HEK293 (cell line): ENCODE results near the gene CRABP2.

Experiments used
- CTCF ChIA-PET: fragments of 350-600 bp; formaldehyde crosslinking; extraction: SDS; loops from one replicate; lab custom pipeline; 2021; ENCODE audit warnings: antibody characterized with exemption; lab: Yijun Ruan, JAX
- POLR2A ChIA-PET: fragments of 300-600 bp; formaldehyde crosslinking; extraction: SDS; loops from one replicate; lab custom pipeline; 2020; ENCODE audit warnings: antibody characterized with exemption, inconsistent platforms; lab: Yijun Ruan, JAX
- H3K27ac ChIP-seq: fragments of 200-500 bp; sonication (Bioruptor generic); 2 replicates; pipeline ENCODE4 v1.5.1; 2014; ENCODE audit warnings: low read depth, low read length, control low read depth, inconsistent platforms; ENCODE audit errors: extremely low read depth
- H3K36me3 ChIP-seq, 2 experiments: fragments of 200-500 bp in 1 of 2; sonication (Bioruptor generic) in 1 of 2; 1 replicate in 1 of 2; 2 replicates in 1 of 2; pipeline ENCODE4 v1.5.1; 2014 to 2017; ENCODE audit warnings: inconsistent platforms in 2 of 2, low read length in 2 of 2; ENCODE audit not compliant: control insufficient read depth in 2 of 2, insufficient read depth in 1 of 2
- H3K4me1 ChIP-seq: fragments of 200-500 bp; sonication (Bioruptor generic); 2 replicates; pipeline ENCODE4 v1.5.1; 2014; ENCODE audit warnings: mild to moderate bottlenecking, low read length, inconsistent platforms; ENCODE audit not compliant: control insufficient read depth, insufficient read depth
- H3K4me3 ChIP-seq: 2 replicates; pipeline ENCODE4 v1.5.1; 2011; ENCODE audit warnings: low read depth, mild to moderate bottlenecking, control low read depth, low read length, moderate library complexity
- H3K9me3 ChIP-seq: fragments of 200-500 bp; sonication (Bioruptor generic); 2 replicates; pipeline ENCODE4 v1.5.1; 2014; ENCODE audit warnings: low read depth, low read length, inconsistent platforms; ENCODE audit not compliant: control insufficient read depth, insufficient read depth
- BCL11B ChIP-seq: fragments of 450-650 bp; formaldehyde crosslinking; IDR thresholded peaks from 2 replicates; pipeline ENCODE4 v1.5.1; 2016; ENCODE audit warnings: low read depth, missing biosample characterization, missing genetic modification characterization
- GLIS1 ChIP-seq: fragments of 450-650 bp; formaldehyde crosslinking; IDR thresholded peaks from 2 replicates; pipeline ENCODE4 v1.5.1; 2016; ENCODE audit warnings: missing biosample characterization, missing genetic modification characterization
- IKZF3 ChIP-seq: fragments of 450-650 bp; IDR thresholded peaks from 2 replicates; pipeline ENCODE4 v1.5.0; 2018; ENCODE audit warnings: missing biosample characterization, mild to moderate bottlenecking, missing genetic modification characterization, moderate library complexity
- REPIN1 ChIP-seq: fragments of 450-650 bp; formaldehyde crosslinking; IDR thresholded peaks from 2 replicates; pipeline ENCODE4 v1.5.1; 2017; ENCODE audit warnings: missing biosample characterization, missing genetic modification characterization, low read depth
- YY1 ChIP-seq: fragments of 450-650 bp; formaldehyde crosslinking; IDR thresholded peaks from 2 replicates; pipeline ENCODE4 v1.5.1; 2018; ENCODE audit warnings: missing biosample characterization, missing genetic modification characterization
- ZBTB17 ChIP-seq: fragments of 450-650 bp; formaldehyde crosslinking; IDR thresholded peaks from 2 replicates; pipeline ENCODE4 v1.5.1; 2016; ENCODE audit warnings: missing biosample characterization, missing genetic modification characterization
- ZBTB44 ChIP-seq: fragments of 450-650 bp; IDR thresholded peaks from 2 replicates; pipeline ENCODE4 v1.5.1; 2018; ENCODE audit warnings: missing biosample characterization, mild to moderate bottlenecking, missing genetic modification characterization
- ZFP69B ChIP-seq: fragments of 450-650 bp; formaldehyde crosslinking; IDR thresholded peaks from 2 replicates; pipeline ENCODE4 v1.5.1; 2016; ENCODE audit warnings: missing biosample characterization, missing genetic modification characterization
- ZIC2 ChIP-seq: fragments of 450-650 bp; formaldehyde crosslinking; IDR thresholded peaks from 2 replicates; pipeline ENCODE4 v1.5.1; 2016; ENCODE audit warnings: missing biosample characterization, missing genetic modification characterization
- ZNF341 ChIP-seq: fragments of 450-650 bp; formaldehyde crosslinking; IDR thresholded peaks from 2 replicates; pipeline ENCODE4; 2016; ENCODE audit warnings: low read depth, missing biosample characterization, missing genetic modification characterization
- ZNF350 ChIP-seq: fragments of 450-650 bp; formaldehyde crosslinking; IDR thresholded peaks from 2 replicates; pipeline ENCODE4 v1.5.0; 2017; ENCODE audit warnings: missing biosample characterization, mild to moderate bottlenecking, missing genetic modification characterization
- ZNF354C ChIP-seq: fragments of 450-650 bp; formaldehyde crosslinking; IDR thresholded peaks from 2 replicates; pipeline ENCODE4 v1.5.1; 2016; ENCODE audit warnings: missing biosample characterization, missing genetic modification characterization, low read depth, borderline replicate concordance
- ZNF366 ChIP-seq: fragments of 450-650 bp; formaldehyde crosslinking; conservative IDR thresholded peaks from 2 replicates; pipeline ENCODE4 v1.5.1; 2016; ENCODE audit warnings: missing biosample characterization, missing genetic modification characterization
- ZNF394 ChIP-seq: fragments of 450-650 bp; formaldehyde crosslinking; IDR thresholded peaks from 2 replicates; pipeline ENCODE4 v1.5.1; 2016; ENCODE audit warnings: missing biosample characterization, missing genetic modification characterization, mild to moderate bottlenecking, moderate library complexity, borderline replicate concordance
- ZNF433 ChIP-seq: fragments of 450-650 bp; formaldehyde crosslinking; IDR thresholded peaks from 2 replicates; pipeline ENCODE4 v1.5.1; 2016; ENCODE audit warnings: missing biosample characterization, missing genetic modification characterization, low read depth
- ZNF513 ChIP-seq: fragments of 450-650 bp; IDR thresholded peaks from 2 replicates; pipeline ENCODE4 v1.5.1; 2018; ENCODE audit warnings: missing biosample characterization, missing genetic modification characterization
- ZNF530 ChIP-seq: fragments of 450-650 bp; formaldehyde crosslinking; IDR thresholded peaks from 2 replicates; pipeline ENCODE4 v1.5.1; 2016; ENCODE audit warnings: low read depth, missing biosample characterization, missing genetic modification characterization
- ZNF561 ChIP-seq: fragments of 450-650 bp; IDR thresholded peaks from 2 replicates; pipeline ENCODE4 v1.5.1; 2018; ENCODE audit warnings: missing biosample characterization, missing genetic modification characterization, borderline replicate concordance
- ZNF580 ChIP-seq: fragments of 450-650 bp; formaldehyde crosslinking; IDR thresholded peaks from 2 replicates; pipeline ENCODE4 v1.5.1; 2016; ENCODE audit warnings: missing biosample characterization, missing genetic modification characterization
- ZNF670 ChIP-seq: fragments of 450-650 bp; formaldehyde crosslinking; IDR thresholded peaks from 2 replicates; pipeline ENCODE4 v1.5.1; 2016; ENCODE audit warnings: missing biosample characterization, missing genetic modification characterization, low read depth
- ZNF677 ChIP-seq: fragments of 450-650 bp; IDR thresholded peaks from 2 replicates; pipeline ENCODE4 v1.5.0; 2018; ENCODE audit warnings: missing biosample characterization, mild to moderate bottlenecking, missing genetic modification characterization, moderate library complexity
- ZNF704 ChIP-seq: fragments of 450-650 bp; formaldehyde crosslinking; IDR thresholded peaks from 2 replicates; pipeline ENCODE4 v1.5.1; 2016; ENCODE audit warnings: missing biosample characterization, missing genetic modification characterization

Gene CRABP2

GRCh38 chr1:156709757-156710489, 4.5 kb upstream of the CRABP2 start (continued):
- no peak for TF ChIP-seq ZFP69B (tag by site-specific recombination)
- no peak for TF ChIP-seq ZNF561
- peak; percentile 31 for TF ChIP-seq GLIS1 (tag by site-specific recombination)
- no peak for TF ChIP-seq ZNF704 (tag by site-specific recombination)
- no peak for TF ChIP-seq YY1 (tag by site-specific recombination)
- TF ChIP-seq ZNF354C (tag by site-specific recombination) = no peak
- TF ChIP-seq ZNF366 = no peak
- TF ChIP-seq ZNF513 = no peak
- no peak for TF ChIP-seq ZNF350
- TF ChIP-seq ZNF530 = no peak
- TF ChIP-seq ZNF670 = no peak

- ChIA-PET POLR2A (interaction anchor here (0.5 to 1.1 kb wide), 2 partner anchors 19 to 614 kb away, joined by 4 read pairs; no protein-coding TSS in a partner anchor), CTCF (interaction anchor here (0.9 to 20.2 kb wide), 3 partner anchors 17 to 31 kb away, joined by 3 to 579 read pairs (median 11); no protein-coding TSS in a partner anchor)
- no peaks in the 10 kb centered on the region for H3K9me3 ChIP-seq
- 0 out of 2 replicates have a peak overlapping the region, but pooled peaks have one; percentile 16 for H3K27ac ChIP-seq
- H3K4me3 ChIP-seq = no peak overlapping the region
- TF ChIP-seq ZNF677 = no peak
- no peak for TF ChIP-seq ZBTB17 (tag by site-specific recombination)
- TF ChIP-seq ZBTB44 = no peak
- no peak for TF ChIP-seq ZNF433
- no peak for TF ChIP-seq ZNF580 (tag by site-specific recombination)
- TF ChIP-seq ZNF394 (tag by site-specific recombination) = 0 out of 2 replicates have a peak, but pooled peaks have one; percentile 16
- TF ChIP-seq REPIN1 (tag by site-specific recombination) = no peak
- TF ChIP-seq, all 188 proteins: peak for 1
- Histone ChIP-seq H3K36me3 (no peaks in the 10 kb centered on the region), H3K4me1 (peaks cover 9% of the 10 kb centered on the region)
Observed at GRCh38 chr1:156709031-156709430, 3.6 kb upstream of the CRABP2 start.

- no peaks in the 10 kb centered on the region for H3K9me3 ChIP-seq
- no peak overlapping the region for H3K4me3 ChIP-seq
- TF ChIP-seq IKZF3 (tag by site-specific recombination) = peak; percentile 70
- TF ChIP-seq ZIC2 (tag by site-specific recombination) = peak; percentile 31; the same call in 1 of the 2 replicates
- peak; percentile 42; the same call in 1 of the 2 replicates for TF ChIP-seq GLIS1 (tag by site-specific recombination)
- no peak for TF ChIP-seq BCL11B (tag by site-specific recombination)
- TF ChIP-seq ZNF341 (tag by site-specific recombination) = peak; percentile 63; the same call in 1 of the 2 replicates
- ChIA-PET CTCF (interaction anchor here (0.6 to 20.2 kb wide), 6 partner anchors 14 to 88 kb away, joined by 3 to 579 read pairs (median 8); no protein-coding TSS in a partner anchor), POLR2A (interaction anchor here (0.5 to 1.1 kb wide), 2 partner anchors 19 to 613 kb away, joined by 4 read pairs; no protein-coding TSS in a partner anchor)
- peaks cover 12% of the 10 kb centered on the region for H3K4me1 ChIP-seq
- H3K36me3 ChIP-seq = no peaks in the 10 kb centered on the region
- H3K27ac ChIP-seq = no peak overlapping the region
Observed at GRCh38 chr1:156708218-156708661, 2.9 kb upstream of the CRABP2 start.
